ENCODE results near the gene CSH2. TPM values are rescaled to one million over a fixed set of nuclear protein-coding genes. Genes with fewer than 3 reads are reported as not detected.

The CSH2 gene
- total and polyA plus RNA-seq, 9 of the 15 experiments (the other 6 are each of a cell fraction or from before 2014, with no cell fraction given), result not detected

- TF ChIP-seq ZBTB1 (CRISPR knock-in tag; IDR thresholded peaks at IDR 0.05; ENCODE audit: borderline replicate concordance, low read depth) (peak; percentile 87; the same call in 1 of the 2 replicates), HLTF (IDR thresholded peaks at IDR 0.05) (peak; percentile 76), SIN3B (IDR thresholded peaks at IDR 0.05; ENCODE audit: low read depth) (peak; percentile 79), ETV6 (IDR thresholded peaks at IDR 0.05; ENCODE audit: borderline replicate concordance in 1 of 2, low read depth in 2 of 2, low read length in 1 of 2) (peak in 1 of 2 experiments; percentile 53; a peak in 1 of 4 replicates), ETV6 (CRISPR knock-in tag; IDR thresholded peaks at IDR 0.05; ENCODE audit: borderline replicate concordance) (peak; percentile 73; the same call in 1 of the 2 replicates), DEAF1 (CRISPR knock-in tag; IDR thresholded peaks at IDR 0.05) (peak; percentile 93), SRSF9 (IDR thresholded peaks at IDR 0.05; ENCODE audit: borderline replicate concordance, low read depth, low read length) (no peak), MAFG (tag; conservative IDR thresholded peaks at IDR 0.05) (no peak), CBFA2T3 (IDR thresholded peaks at IDR 0.05) (peak; percentile 31; the same call in 1 of the 2 replicates), HSF4 (CRISPR knock-in tag; IDR thresholded peaks at IDR 0.05; ENCODE audit: borderline replicate concordance) (0 out of 2 replicates have a peak, but pooled peaks have one; percentile 24), TFAM (CRISPR knock-in tag; conservative IDR thresholded peaks at IDR 0.05) (no peak), ATF4 (CRISPR knock-in tag; IDR thresholded peaks at IDR 0.05) (peak; percentile 59; the same call in 1 of the 2 replicates), ETV5 (CRISPR knock-in tag; IDR thresholded peaks at IDR 0.05; ENCODE audit: low read depth) (peak; percentile 89), BCOR (IDR thresholded peaks at IDR 0.05) (peak; percentile 6; the same call in 1 of the 2 replicates), KDM5B (IDR thresholded peaks at IDR 0.05; ENCODE audit: insufficient replicate concordance, low read depth, low read length) (peak; percentile 45), ZNF239 (CRISPR knock-in tag; IDR thresholded peaks at IDR 0.05) (peak; percentile 71), DIDO1 (tag; IDR thresholded peaks at IDR 0.05; ENCODE audit: low read depth) (peak; percentile 83)
- TF ChIP-seq, protein P1, sequence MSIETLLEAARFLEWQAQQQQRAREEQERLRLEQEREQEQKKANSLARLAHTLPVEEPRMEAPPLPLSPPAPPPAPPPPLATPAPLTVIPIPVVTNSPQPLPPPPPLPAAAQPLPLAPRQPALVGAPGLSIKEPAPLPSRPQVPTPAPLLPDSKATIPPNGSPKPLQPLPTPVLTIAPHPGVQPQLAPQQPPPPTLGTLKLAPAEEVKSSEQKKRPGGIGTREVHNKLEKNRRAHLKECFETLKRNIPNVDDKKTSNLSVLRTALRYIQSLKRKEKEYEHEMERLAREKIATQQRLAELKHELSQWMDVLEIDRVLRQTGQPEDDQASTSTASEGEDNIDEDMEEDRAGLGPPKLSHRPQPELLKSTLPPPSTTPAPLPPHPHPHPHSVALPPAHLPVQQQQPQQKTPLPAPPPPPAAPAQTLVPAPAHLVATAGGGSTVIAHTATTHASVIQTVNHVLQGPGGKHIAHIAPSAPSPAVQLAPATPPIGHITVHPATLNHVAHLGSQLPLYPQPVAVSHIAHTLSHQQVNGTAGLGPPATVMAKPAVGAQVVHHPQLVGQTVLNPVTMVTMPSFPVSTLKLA (conservative IDR thresholded peaks at IDR 0.05), result peak; percentile 72 to 81; a peak in 3 of 4 replicates
- TF ChIP-seq, protein P2, sequence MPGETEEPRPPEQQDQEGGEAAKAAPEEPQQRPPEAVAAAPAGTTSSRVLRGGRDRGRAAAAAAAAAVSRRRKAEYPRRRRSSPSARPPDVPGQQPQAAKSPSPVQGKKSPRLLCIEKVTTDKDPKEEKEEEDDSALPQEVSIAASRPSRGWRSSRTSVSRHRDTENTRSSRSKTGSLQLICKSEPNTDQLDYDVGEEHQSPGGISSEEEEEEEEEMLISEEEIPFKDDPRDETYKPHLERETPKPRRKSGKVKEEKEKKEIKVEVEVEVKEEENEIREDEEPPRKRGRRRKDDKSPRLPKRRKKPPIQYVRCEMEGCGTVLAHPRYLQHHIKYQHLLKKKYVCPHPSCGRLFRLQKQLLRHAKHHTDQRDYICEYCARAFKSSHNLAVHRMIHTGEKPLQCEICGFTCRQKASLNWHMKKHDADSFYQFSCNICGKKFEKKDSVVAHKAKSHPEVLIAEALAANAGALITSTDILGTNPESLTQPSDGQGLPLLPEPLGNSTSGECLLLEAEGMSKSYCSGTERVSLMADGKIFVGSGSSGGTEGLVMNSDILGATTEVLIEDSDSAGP (CRISPR knock-in tag; IDR thresholded peaks at IDR 0.05), result no peak; the same call in 1 of the 2 replicates
- TF ChIP-seq, protein P3, sequence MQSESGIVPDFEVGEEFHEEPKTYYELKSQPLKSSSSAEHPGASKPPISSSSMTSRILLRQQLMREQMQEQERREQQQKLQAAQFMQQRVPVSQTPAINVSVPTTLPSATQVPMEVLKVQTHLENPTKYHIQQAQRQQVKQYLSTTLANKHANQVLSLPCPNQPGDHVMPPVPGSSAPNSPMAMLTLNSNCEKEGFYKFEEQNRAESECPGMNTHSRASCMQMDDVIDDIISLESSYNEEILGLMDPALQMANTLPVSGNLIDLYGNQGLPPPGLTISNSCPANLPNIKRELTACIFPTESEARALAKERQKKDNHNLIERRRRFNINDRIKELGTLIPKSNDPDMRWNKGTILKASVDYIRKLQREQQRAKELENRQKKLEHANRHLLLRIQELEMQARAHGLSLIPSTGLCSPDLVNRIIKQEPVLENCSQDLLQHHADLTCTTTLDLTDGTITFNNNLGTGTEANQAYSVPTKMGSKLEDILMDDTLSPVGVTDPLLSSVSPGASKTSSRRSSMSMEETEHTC (IDR thresholded peaks at IDR 0.05), result no peak
Measured at GRCh38 chr17:63842540-63843386, 30.7 kb downstream of the CSH2 start, which contains the start of gene SMARCD2 (continued).

All from K562 (cell line).